HS-27A (cell line): ENCODE measurements around the gene ACOT7.

Source experiments
- DNase-seq: peaks from one replicate; pipeline ENCODE4 v3.0.0-alpha.2; 2012; ENCODE audit warnings: low read depth, missing footprints

ACOT7 gene

GRCh38 chr1:6343506-6344405 is 49.8 kb downstream of the ACOT7 start:
- peak; percentile 39 for DNase-seq

GRCh38 chr1:6342056-6342455 is 51.5 kb downstream of the ACOT7 start:
- no peak for DNase-seq

- DNase-seq = no peak
Observed at GRCh38 chr1:6338695-6339094, 54.9 kb downstream of the ACOT7 start.

- no peak for DNase-seq
Observed at GRCh38 chr1:6336776-6337622, 56.6 kb downstream of the ACOT7 start.

- no peak for DNase-seq
Observed at GRCh38 chr1:6334261-6334993, 59.1 kb downstream of the ACOT7 start.

GRCh38 chr1:6332821-6333220 is 60.7 kb downstream of the ACOT7 start:
- DNase-seq = no peak

GRCh38 chr1:6331543-6332273 is 61.9 kb downstream of the ACOT7 start:
- no peak for DNase-seq

GRCh38 chr1:6330410-6330911 is 63.1 kb downstream of the ACOT7 start:
- no peak for DNase-seq

- DNase-seq = no peak
Observed at GRCh38 chr1:6329851-6330250, 63.7 kb downstream of the ACOT7 start.

- DNase-seq = no peak
Observed at GRCh38 chr1:6329396-6329795, 64.2 kb downstream of the ACOT7 start.

- DNase-seq = no peak
Observed at GRCh38 chr1:6328696-6329095, 64.9 kb downstream of the ACOT7 start.

- no peak for DNase-seq
Observed at GRCh38 chr1:6328091-6328490, 65.5 kb downstream of the ACOT7 start.

GRCh38 chr1:6325482-6325881 is 68.1 kb downstream of the ACOT7 start:
- no peak for DNase-seq

GRCh38 chr1:6322161-6322560 is 71.4 kb downstream of the ACOT7 start:
- no peak for DNase-seq

- DNase-seq = no peak
Observed at GRCh38 chr1:6321205-6321604, 72.4 kb downstream of the ACOT7 start.

- DNase-seq = no peak
Observed at GRCh38 chr1:6317098-6317760, 76.3 kb downstream of the ACOT7 start.

- no peak for DNase-seq
Observed at GRCh38 chr1:6316240-6317097, 77.1 kb downstream of the ACOT7 start.

GRCh38 chr1:6314503-6314902 is 79.1 kb downstream of the ACOT7 start:
- DNase-seq = no peak

- DNase-seq = no peak
Observed at GRCh38 chr1:6313393-6314200, 80.0 kb downstream of the ACOT7 start.
